H1 (cell line): ENCODE data around the gene CDH8. TPM values are rescaled to one million over a fixed set of nuclear protein-coding genes. Genes with fewer than 3 reads are reported as not detected.

Source experiments
- CEBPB ChIP-seq: IDR thresholded peaks from 2 replicates; pipeline ENCODE4 v1.6.1; 2012; ENCODE audit warnings: low read depth, low read length
- CREB1 ChIP-seq: IDR thresholded peaks from 2 replicates; pipeline ENCODE4 v1.6.1; 2012; ENCODE audit warnings: inconsistent platforms
- GTF2F1 ChIP-seq: IDR thresholded peaks from 2 replicates; pipeline ENCODE4 v1.6.1; 2012; ENCODE audit warnings: low read depth, low read length, improper control_type of control experiment, borderline replicate concordance
- KDM5A ChIP-seq: fragments of 200-600 bp; IDR thresholded peaks from 2 replicates; pipeline ENCODE4 v1.7.1; 2012; ENCODE audit warnings: mild to moderate bottlenecking, low read length, inconsistent platforms, mixed read lengths
- NANOG ChIP-seq: IDR thresholded peaks from 2 replicates; pipeline ENCODE4 v1.6.1; 2011; ENCODE audit warnings: low read length, low read depth, mild to moderate bottlenecking, inconsistent platforms; ENCODE audit not compliant: insufficient read depth, poor library complexity, severe bottlenecking
- POLR2A ChIP-seq, 2 experiments: IDR thresholded peaks; 1 replicate in 1 of 2; 2 replicates in 1 of 2; pipeline ENCODE4 v1.6.1; 2011; ENCODE audit warnings: low read depth in 2 of 2, low read length in 2 of 2, mild to moderate bottlenecking in 2 of 2; ENCODE audit errors: control extremely low read depth in 1 of 2
- RAD21 ChIP-seq, 2 experiments: IDR thresholded peaks in 1 of 2; conservative IDR thresholded peaks in 1 of 2; 2 replicates each; pipeline ENCODE4 v1.6.1; 2011; ENCODE audit warnings: low read depth in 2 of 2, low read length in 2 of 2, improper control_type of control experiment in 1 of 2, inconsistent platforms in 1 of 2, mild to moderate bottlenecking in 1 of 2, moderate library complexity in 1 of 2
- SAP30 ChIP-seq: fragments of 300-600 bp; sonication (generic); IDR thresholded peaks from 2 replicates; pipeline ENCODE4 v1.7.1; 2012; ENCODE audit warnings: low read length, moderate library complexity, mild to moderate bottlenecking, inconsistent platforms; ENCODE audit not compliant: insufficient read depth, insufficient replicate concordance
- SIX5 ChIP-seq: IDR thresholded peaks from 2 replicates; pipeline ENCODE4 v1.6.1; 2011; ENCODE audit warnings: mild to moderate bottlenecking, low read depth, low read length
- SRF ChIP-seq: IDR thresholded peaks from 2 replicates; pipeline ENCODE4 v1.6.1; 2011; ENCODE audit warnings: mild to moderate bottlenecking, low read depth, low read length, moderate library complexity
- USF2 ChIP-seq: IDR thresholded peaks from 2 replicates; pipeline ENCODE4 v1.6.1; 2011; ENCODE audit warnings: low read length, improper control_type of control experiment
- polyA plus RNA-seq, 7 experiments: library from polyadenylated mRNA; depleted of rRNA in 3 of 7; stranded (reverse) in 5 of 7; unstranded in 2 of 7; fragments of >200 nt in 5 of 7; fragments of 200-250 nt in 2 of 7; gene quantifications; 1 replicate in 5 of 7; 2 replicates in 1 of 7; 4 replicates in 1 of 7; pipeline versions ENCODE4 v1.2.1 to v1.2.3, GENCODE V29; 2011 to 2013; ENCODE audit warnings: missing spikeins in 2 of 7, mixed read lengths in 2 of 7
- total RNA-seq: library from RNA; stranded (reverse); fragmentation: NEBNext Ultra II Directional; extraction: Animal tissue kit (Norgen Biotek cat#: 25700); gene quantifications from 2 replicates; pipeline ENCODE4 v1.2.1, GENCODE V29; 2021

The CDH8 gene
- total and polyA plus RNA-seq, 2 of the 8 experiments (the other 6 are each of a cell fraction or from before 2014, with no cell fraction given): 7.7 to 8.4 TPM

GRCh38 chr16:61987474-61988012 is 48.7 kb downstream of the CDH8 start (continued):
- no peak for TF ChIP-seq CREB1
- TF ChIP-seq NANOG: no peak
- no peak for TF ChIP-seq POLR2A (IDR thresholded peaks at IDR 0.05; ENCODE audit: control extremely low read depth in 1 of 2, low read depth in 2 of 2, low read length in 2 of 2)
- no peak for TF ChIP-seq SRF
- TF ChIP-seq USF2: no peak
- TF ChIP-seq KDM5A: no peak
- no peak for TF ChIP-seq SIX5
- no peak for TF ChIP-seq RAD21 (IDR thresholded peaks at IDR 0.05 in 1 of 2, conservative IDR thresholded peaks at IDR 0.05 in 1 of 2; ENCODE audit: low read depth in 2 of 2, low read length in 2 of 2)
- no peak for TF ChIP-seq SAP30
- no peak for TF ChIP-seq CEBPB
- TF ChIP-seq GTF2F1: no peak
